HL-60 (cell line): ENCODE data around the gene DHRS7B.

Experiments
- DNase-seq, 2 experiments: peaks; one replicate each; pipeline ENCODE4 v3.0.0-alpha.2; 2010 to 2020; ENCODE audit warnings: low read depth in 1 of 2, low spot score in 1 of 2
- H3K27ac ChIP-seq: fragments of 250-450 bp; sonication (Bioruptor Pico); replicated peaks from 2 replicates; pipeline ENCODE4 v1.5.1; 2020; ENCODE audit warnings: mild to moderate bottlenecking, moderate library complexity
- H3K27me3 ChIP-seq: fragments of 250-450 bp; sonication (Bioruptor Pico); 2 replicates; pipeline ENCODE4 v1.5.1; 2021; ENCODE audit warnings: mild to moderate bottlenecking, moderate library complexity; ENCODE audit not compliant: insufficient read depth, poor library complexity, severe bottlenecking
- H3K4me3 ChIP-seq: replicated peaks from 2 replicates; pipeline ENCODE4 v1.5.1; 2011; ENCODE audit warnings: mild to moderate bottlenecking, control low read depth, low read length; ENCODE audit not compliant: insufficient read depth
- GABPA ChIP-seq: IDR thresholded peaks from 2 replicates; pipeline ENCODE4 v1.6.1; 2012; ENCODE audit warnings: low read depth
- POLR2AphosphoS5 ChIP-seq: IDR thresholded peaks from 2 replicates; pipeline ENCODE4 v1.6.1; 2012; ENCODE audit warnings: low read depth
- SPI1 ChIP-seq: IDR thresholded peaks from 2 replicates; pipeline ENCODE4 v1.6.1; 2012; ENCODE audit warnings: low read depth, mild to moderate bottlenecking, borderline replicate concordance
- TF ChIP-seq, protein P1 (sequence below): IDR thresholded peaks from one replicate; pipeline ENCODE4 v1.5.1; 2011; ENCODE audit warnings: low read length, control low read depth, inconsistent platforms; ENCODE audit not compliant: insufficient read depth
- TF ChIP-seq, protein P2 (sequence below): IDR thresholded peaks from 2 replicates; pipeline ENCODE4 v1.6.1; 2012; ENCODE audit warnings: low read depth; ENCODE audit not compliant: insufficient replicate concordance

DHRS7B gene

DNA sequence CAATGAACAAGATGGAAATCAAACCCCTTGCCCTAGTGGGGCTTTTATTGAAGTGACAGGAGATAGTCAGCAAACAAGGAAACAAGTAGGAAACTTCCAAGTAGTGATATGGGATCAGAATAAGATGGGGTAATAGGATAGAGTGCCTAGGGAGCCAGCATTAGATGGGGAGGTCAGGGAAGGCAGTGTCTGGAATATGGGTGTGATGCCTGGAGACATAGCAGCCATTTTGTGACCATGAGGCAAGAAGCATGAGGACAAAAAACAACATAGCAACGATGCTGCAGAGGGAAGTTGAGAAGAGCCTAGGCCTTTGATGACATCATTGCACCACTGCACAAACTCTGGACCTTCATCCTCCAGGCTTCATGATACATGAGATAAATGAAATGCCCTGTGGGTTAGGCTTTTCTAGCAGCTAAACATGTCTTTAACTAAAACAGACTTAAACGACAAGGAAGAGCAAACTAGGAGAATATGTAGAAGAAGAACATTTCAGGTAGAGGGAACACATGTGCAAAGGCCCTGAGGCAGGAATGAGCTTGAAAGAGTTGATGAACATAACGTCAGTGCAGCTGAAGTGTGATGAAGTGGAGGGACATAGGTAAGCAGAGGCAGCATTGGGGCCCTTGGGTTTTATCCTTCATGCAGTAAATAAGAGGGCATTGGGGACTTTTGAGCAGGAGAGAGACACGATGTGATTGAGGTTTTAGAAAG, 105.4 kb downstream of the DHRS7B start:
- DNase-seq = no peak
- Histone ChIP-seq H3K27ac (no peak overlapping the region), H3K4me3 (no peak overlapping the region), H3K27me3 (no peaks in the 10 kb centered on the region)
- TF ChIP-seq, protein P1, sequence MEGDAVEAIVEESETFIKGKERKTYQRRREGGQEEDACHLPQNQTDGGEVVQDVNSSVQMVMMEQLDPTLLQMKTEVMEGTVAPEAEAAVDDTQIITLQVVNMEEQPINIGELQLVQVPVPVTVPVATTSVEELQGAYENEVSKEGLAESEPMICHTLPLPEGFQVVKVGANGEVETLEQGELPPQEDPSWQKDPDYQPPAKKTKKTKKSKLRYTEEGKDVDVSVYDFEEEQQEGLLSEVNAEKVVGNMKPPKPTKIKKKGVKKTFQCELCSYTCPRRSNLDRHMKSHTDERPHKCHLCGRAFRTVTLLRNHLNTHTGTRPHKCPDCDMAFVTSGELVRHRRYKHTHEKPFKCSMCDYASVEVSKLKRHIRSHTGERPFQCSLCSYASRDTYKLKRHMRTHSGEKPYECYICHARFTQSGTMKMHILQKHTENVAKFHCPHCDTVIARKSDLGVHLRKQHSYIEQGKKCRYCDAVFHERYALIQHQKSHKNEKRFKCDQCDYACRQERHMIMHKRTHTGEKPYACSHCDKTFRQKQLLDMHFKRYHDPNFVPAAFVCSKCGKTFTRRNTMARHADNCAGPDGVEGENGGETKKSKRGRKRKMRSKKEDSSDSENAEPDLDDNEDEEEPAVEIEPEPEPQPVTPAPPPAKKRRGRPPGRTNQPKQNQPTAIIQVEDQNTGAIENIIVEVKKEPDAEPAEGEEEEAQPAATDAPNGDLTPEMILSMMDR = no peak
- TF ChIP-seq SPI1 (no peak), GABPA (no peak), POLR2AphosphoS5 (no peak)
- TF ChIP-seq, protein P2, sequence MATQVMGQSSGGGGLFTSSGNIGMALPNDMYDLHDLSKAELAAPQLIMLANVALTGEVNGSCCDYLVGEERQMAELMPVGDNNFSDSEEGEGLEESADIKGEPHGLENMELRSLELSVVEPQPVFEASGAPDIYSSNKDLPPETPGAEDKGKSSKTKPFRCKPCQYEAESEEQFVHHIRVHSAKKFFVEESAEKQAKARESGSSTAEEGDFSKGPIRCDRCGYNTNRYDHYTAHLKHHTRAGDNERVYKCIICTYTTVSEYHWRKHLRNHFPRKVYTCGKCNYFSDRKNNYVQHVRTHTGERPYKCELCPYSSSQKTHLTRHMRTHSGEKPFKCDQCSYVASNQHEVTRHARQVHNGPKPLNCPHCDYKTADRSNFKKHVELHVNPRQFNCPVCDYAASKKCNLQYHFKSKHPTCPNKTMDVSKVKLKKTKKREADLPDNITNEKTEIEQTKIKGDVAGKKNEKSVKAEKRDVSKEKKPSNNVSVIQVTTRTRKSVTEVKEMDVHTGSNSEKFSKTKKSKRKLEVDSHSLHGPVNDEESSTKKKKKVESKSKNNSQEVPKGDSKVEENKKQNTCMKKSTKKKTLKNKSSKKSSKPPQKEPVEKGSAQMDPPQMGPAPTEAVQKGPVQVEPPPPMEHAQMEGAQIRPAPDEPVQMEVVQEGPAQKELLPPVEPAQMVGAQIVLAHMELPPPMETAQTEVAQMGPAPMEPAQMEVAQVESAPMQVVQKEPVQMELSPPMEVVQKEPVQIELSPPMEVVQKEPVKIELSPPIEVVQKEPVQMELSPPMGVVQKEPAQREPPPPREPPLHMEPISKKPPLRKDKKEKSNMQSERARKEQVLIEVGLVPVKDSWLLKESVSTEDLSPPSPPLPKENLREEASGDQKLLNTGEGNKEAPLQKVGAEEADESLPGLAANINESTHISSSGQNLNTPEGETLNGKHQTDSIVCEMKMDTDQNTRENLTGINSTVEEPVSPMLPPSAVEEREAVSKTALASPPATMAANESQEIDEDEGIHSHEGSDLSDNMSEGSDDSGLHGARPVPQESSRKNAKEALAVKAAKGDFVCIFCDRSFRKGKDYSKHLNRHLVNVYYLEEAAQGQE = no peak

DNA sequence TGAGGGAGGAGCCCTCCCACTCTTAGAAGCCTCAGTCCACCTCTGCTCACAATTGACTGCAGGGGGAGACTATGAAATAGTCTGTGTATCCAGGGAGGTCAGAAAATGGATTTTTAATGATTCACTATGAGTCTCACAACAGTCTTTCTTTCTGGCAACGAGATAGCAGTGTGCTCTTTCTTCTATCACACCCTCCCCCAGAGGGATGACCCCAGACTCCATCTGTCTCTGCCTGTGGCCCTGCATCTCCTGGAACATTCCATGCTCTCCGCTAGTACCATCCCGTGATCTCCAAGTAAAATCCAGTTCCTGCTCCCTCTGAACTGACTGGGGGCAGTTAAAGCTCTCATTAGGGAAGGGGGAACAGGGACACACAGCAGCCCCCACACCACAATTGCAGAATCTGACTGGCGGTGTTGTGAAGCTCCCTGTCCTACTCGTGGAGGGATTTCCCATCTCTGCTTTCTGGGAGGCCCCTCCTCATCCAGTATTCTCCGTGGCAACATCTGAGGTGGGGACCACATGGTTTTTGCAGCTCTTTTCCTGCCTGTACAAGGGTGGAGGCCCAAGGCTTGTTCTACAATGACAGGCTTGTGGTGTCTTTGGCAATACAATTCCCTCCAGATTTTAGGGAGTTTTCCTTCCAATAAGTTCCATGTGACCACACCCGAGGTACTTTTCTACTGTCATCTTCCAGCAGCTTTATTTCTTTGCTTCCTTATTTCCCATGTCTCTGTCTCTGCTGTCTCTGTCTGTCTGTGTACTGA, 107.0 kb downstream of the DHRS7B start:
- DNase-seq = no peak
- TF ChIP-seq, protein P2 = no peak
- Histone ChIP-seq H3K27ac (no peak overlapping the region), H3K27me3 (no peaks in the 10 kb centered on the region), H3K4me3 (no peak overlapping the region)

DNA sequence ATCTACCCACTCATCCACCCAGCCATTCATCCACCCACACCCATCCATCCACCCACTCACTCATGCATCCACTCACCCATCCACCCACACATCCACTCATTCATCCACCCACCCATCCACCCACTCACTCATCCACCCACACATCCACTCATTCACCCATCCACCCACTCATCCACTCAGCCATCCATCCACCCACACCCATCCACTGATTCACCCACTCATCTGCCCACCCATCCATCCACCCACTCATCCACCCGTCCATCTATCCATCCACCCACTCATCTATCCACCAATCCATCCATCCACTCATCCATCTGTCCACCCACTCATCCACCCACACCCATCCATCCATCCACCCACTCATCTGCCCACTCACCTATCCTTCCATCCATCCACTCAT, 109.2 kb downstream of the DHRS7B start:
- no peak overlapping the region for H3K27ac ChIP-seq
- no peak overlapping the region for H3K4me3 ChIP-seq
- no peak for DNase-seq
- no peak for TF ChIP-seq POLR2AphosphoS5
- TF ChIP-seq, protein P2 = no peak
- TF ChIP-seq, protein P1 = no peak
- TF ChIP-seq GABPA = no peak
- TF ChIP-seq SPI1 = no peak
- H3K27me3 ChIP-seq = no peaks in the 10 kb centered on the region
